K562 (cell line): ENCODE data around the gene TMEM239. TPM values are rescaled to one million over a fixed set of nuclear protein-coding genes. Genes with fewer than 3 reads are reported as not detected.

Experiments
- ATAC-seq: fragments of 200-7000 bp; cut with Tn5 transposase; 3 replicates; pipeline ENCODE4 v1.9.1; 2020; ENCODE audit warnings: moderate library complexity
- BruUV-seq: library from RNA; stranded (reverse); fragments of 400-500 nt; replicated peaks from 2 replicates; lab custom pipeline; 2021; lab: Mats Ljungman, UMichigan
- CTCF ChIA-PET: fragments of 300-600 bp; formaldehyde crosslinking; extraction: SDS; loops from one replicate; lab custom pipeline; 2021; ENCODE audit warnings: low intra/inter-chr PET ratio; lab: Yijun Ruan, JAX
- POLR2A ChIA-PET: fragments of 300-600, 350-650 bp; sonication (Branson Sonifier 250); formaldehyde crosslinking; extraction: SDS; loops from one replicate; lab custom pipeline; 2021; ENCODE audit warnings: antibody characterized with exemption, inconsistent platforms; lab: Yijun Ruan, JAX
- DNase-seq, 4 experiments: peaks; one replicate each; pipeline versions ENCODE4 v3.0.0 to v3.0.0-alpha.2; 2011 to 2018; ENCODE audit warnings: low spot score in 3 of 4, mixed read lengths in 3 of 4; ENCODE audit errors: extremely low read depth in 1 of 4
- FAIRE-seq: peaks from 2 replicates; lab custom pipeline; 2011; peaks lifted over from hg19 to GRCh38; lab: Jason Lieb, UNC
- H2AFZ ChIP-seq: 2 replicates; pipeline ENCODE4 v1.6.0; 2011; ENCODE audit warnings: low read depth, low read length, control low read depth, inconsistent platforms
- H3K27ac ChIP-seq: fragments of 200-600 bp; 3 replicates; pipeline ENCODE4 v1.8.0; 2011; ENCODE audit warnings: low read depth, mild to moderate bottlenecking, control low read depth, inconsistent platforms, low read length, moderate library complexity, mixed read lengths; ENCODE audit errors: extremely low read depth
- H3K27me3 ChIP-seq, 2 experiments: fragments of 300-600 bp in 1 of 2; 2 replicates in 1 of 2; 3 replicates in 1 of 2; pipeline versions ENCODE4 v1.6.0 to v1.8.0; 2011; ENCODE audit warnings: inconsistent platforms in 2 of 2, low read length in 2 of 2, mild to moderate bottlenecking in 1 of 2, mixed read lengths in 1 of 2, moderate library complexity in 1 of 2; ENCODE audit not compliant: control insufficient read depth in 2 of 2, insufficient read depth in 2 of 2
- H3K36me3 ChIP-seq: fragments of 300-600 bp; 3 replicates; pipeline ENCODE4 v1.8.0; 2011; ENCODE audit warnings: mild to moderate bottlenecking, low read length, inconsistent platforms; ENCODE audit not compliant: control insufficient read depth, insufficient read depth
- H3K4me1 ChIP-seq, 2 experiments: fragments of 200-600 bp in 1 of 2; replicated peaks in 1 of 2; 2 replicates in 1 of 2; 3 replicates in 1 of 2; pipeline versions ENCODE4 v1.5.1 to v1.8.0; 2011; ENCODE audit warnings: inconsistent platforms in 2 of 2, low read length in 2 of 2, mild to moderate bottlenecking in 1 of 2, mixed read lengths in 1 of 2, moderate library complexity in 1 of 2; ENCODE audit not compliant: control insufficient read depth in 2 of 2, insufficient read depth in 2 of 2
- H3K4me2 ChIP-seq: 2 replicates; pipeline ENCODE4 v1.6.1; 2011; ENCODE audit warnings: low read length, control low read depth, inconsistent platforms, mixed read lengths; ENCODE audit not compliant: insufficient read depth
- H3K4me3 ChIP-seq: fragments of 200-600 bp; sonication (generic), shearing (Covaris generic); 2 replicates; pipeline ENCODE4 v1.5.1; 2016; ENCODE audit warnings: control low read depth, inconsistent platforms
- H3K79me2 ChIP-seq: fragments of 200-600 bp; 3 replicates; pipeline ENCODE4 v1.8.0; 2011; ENCODE audit warnings: low read length, inconsistent platforms; ENCODE audit not compliant: control insufficient read depth, insufficient read depth
- H3K9ac ChIP-seq, 2 experiments: 2 replicates each; pipeline versions ENCODE4 v1.6.0 to v1.6.1; 2011; ENCODE audit warnings: low read depth in 2 of 2, low read length in 2 of 2, control low read depth in 1 of 2, inconsistent platforms in 1 of 2, mild to moderate bottlenecking in 1 of 2, mixed read lengths in 1 of 2; ENCODE audit not compliant: insufficient read depth in 1 of 2
- H3K9me1 ChIP-seq: one replicate; pipeline ENCODE4 v1.6.0; 2011; ENCODE audit warnings: inconsistent platforms, mild to moderate bottlenecking, low read length, moderate library complexity; ENCODE audit not compliant: control insufficient read depth, insufficient read depth
- H3K9me3 ChIP-seq: replicated peaks from 2 replicates; pipeline ENCODE4 v1.5.1; 2011; ENCODE audit warnings: low read depth, low read length, inconsistent platforms; ENCODE audit not compliant: control insufficient read depth, insufficient read depth
- H4K20me1 ChIP-seq: replicated peaks from 2 replicates; pipeline ENCODE4 v1.6.1; 2011; ENCODE audit warnings: low read length, inconsistent platforms, mixed read lengths; ENCODE audit not compliant: control insufficient read depth, insufficient read depth
- NFE2L1 ChIP-seq: fragments of 450-650 bp; IDR thresholded peaks from 2 replicates; pipeline ENCODE4 v1.6.1; 2016; ENCODE audit warnings: missing genetic modification characterization, low read depth, mild to moderate bottlenecking, missing compliant biosample characterization, moderate library complexity, borderline replicate concordance
- RAD21 ChIP-seq, 2 experiments: fragments of 250-450 bp in 1 of 2; fragments of 450-650 bp in 1 of 2; sonication (Bioruptor Pico) in 1 of 2; formaldehyde crosslinking in 1 of 2; IDR thresholded peaks in 1 of 2; conservative IDR thresholded peaks in 1 of 2; 2 replicates each; pipeline versions ENCODE4 v1.4.0 to v1.8.0; 2020 to 2022; ENCODE audit warnings: mild to moderate bottlenecking in 2 of 2, moderate library complexity in 1 of 2
- SMARCA5 ChIP-seq: fragments of 450-650 bp; IDR thresholded peaks from 2 replicates; pipeline ENCODE4 v1.6.1; 2016
- SMC3 ChIP-seq: conservative IDR thresholded peaks from 2 replicates; pipeline ENCODE4 v1.6.1; 2011; ENCODE audit warnings: low read depth, low read length, improper control_type of control experiment; ENCODE audit not compliant: insufficient read depth
- SPI1 ChIP-seq: IDR thresholded peaks from 2 replicates; pipeline ENCODE4 v1.6.1; 2011; ENCODE audit warnings: low read depth, low read length, control low read depth, borderline replicate concordance
- WGBS: fragments of 100-300 bp; shearing (Covaris generic); methylation state at CpG from one replicate; pipeline ENCODE4 v1.1.6; 2016; ENCODE audit warnings: low coverage, mixed read lengths; ENCODE audit not compliant: insufficient coverage; ENCODE audit errors: missing lambda C conversion rate; 5-methylcytosine and 5-hydroxymethylcytosine counted together
- in situ Hi-C: fragments of 300-500 bp; cut with MboI; formaldehyde crosslinking; loops from 4 replicates; pipeline ENCODE4 v1.15.0; 2018; ENCODE audit warnings: inconsistent platforms, mixed read lengths
- intact Hi-C: fragments of 100-400 bp; cut with micrococcal nuclease; formaldehyde crosslinking; loops from 2 replicates; pipeline ENCODE4 v1.14.2; 2022
- polyA plus RNA-seq, 8 experiments: library from polyadenylated mRNA; depleted of rRNA in 4 of 8; stranded (reverse) in 5 of 8; unstranded in 3 of 8; fragments of >200 nt; fragmentation: Nextera tagmentation in 2 of 8; fragmentation: Illumina TruSeq in 1 of 8; extraction: Ambion mirVana in 2 of 8; extraction: Trizol in 1 of 8; gene quantifications; 2 replicates each; pipeline versions ENCODE4 v1.2.1 to v1.2.3, GENCODE V29; 2011 to 2014; ENCODE audit warnings: inconsistent platforms in 1 of 8, missing spikeins in 1 of 8
- total RNA-seq, 7 experiments: library from RNA; depleted of rRNA in 6 of 7; stranded (reverse); fragments of >200 nt in 6 of 7; fragmentation: Illumina TruSeq in 2 of 7; extraction: Trizol in 2 of 7; gene quantifications; 2 replicates each; pipeline versions ENCODE4 v1.2.1 to v1.2.3, GENCODE V29; 2011 to 2021; ENCODE audit warnings: low replicate concordance in 1 of 7
- TF ChIP-seq, protein P1 (sequence below), 3 experiments: IDR thresholded peaks in 2 of 3; conservative IDR thresholded peaks in 1 of 3; 2 replicates each; pipeline ENCODE4 v1.5.1; 2011 to 2012; ENCODE audit warnings: low read length in 3 of 3, mild to moderate bottlenecking in 3 of 3, control low read depth in 2 of 3, improper control_type of control experiment in 1 of 3, inconsistent platforms in 1 of 3, low read depth in 1 of 3, mixed read lengths in 1 of 3, moderate library complexity in 1 of 3; ENCODE audit not compliant: insufficient read depth in 2 of 3

TMEM239 gene
- total and polyA plus RNA-seq, 9 of the 15 experiments (the other 6 are each of a cell fraction or from before 2014, with no cell fraction given), result not detected

DNA sequence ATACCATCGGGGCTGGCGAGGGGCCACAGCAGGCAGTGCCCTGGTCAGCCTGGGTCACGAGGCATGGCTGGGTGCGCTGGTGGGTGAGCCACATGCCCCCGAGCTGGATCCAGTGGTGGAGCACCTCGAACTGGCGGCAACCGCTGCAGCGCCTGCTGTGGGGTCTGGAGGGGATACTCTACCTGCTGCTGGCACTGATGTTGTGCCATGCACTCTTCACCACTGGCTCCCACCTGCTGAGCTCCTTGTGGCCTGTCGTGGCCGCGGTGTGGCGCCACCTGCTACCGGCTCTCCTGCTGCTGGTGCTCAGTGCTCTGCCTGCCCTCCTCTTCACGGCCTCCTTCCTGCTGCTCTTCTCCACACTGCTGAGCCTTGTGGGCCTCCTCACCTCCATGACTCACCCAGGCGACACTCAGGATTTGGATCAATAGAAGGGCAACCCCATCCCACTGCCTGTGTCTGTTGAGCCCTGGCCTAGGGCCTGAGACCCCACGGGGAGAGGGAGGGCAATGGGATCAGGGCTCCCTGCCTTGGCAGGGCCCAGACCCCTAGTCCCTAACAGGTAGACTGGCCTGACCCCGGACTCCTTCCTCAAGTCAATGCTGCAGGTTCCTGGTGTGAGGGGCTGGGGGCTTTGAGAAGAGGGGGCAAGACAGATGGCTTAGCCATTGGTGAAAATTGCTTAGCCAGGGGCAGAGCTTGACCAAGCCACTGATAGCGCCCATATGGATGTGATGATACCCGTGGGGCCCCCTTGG, 598 bp downstream of the TMEM239 start (continued):
- TF ChIP-seq, protein P1, sequence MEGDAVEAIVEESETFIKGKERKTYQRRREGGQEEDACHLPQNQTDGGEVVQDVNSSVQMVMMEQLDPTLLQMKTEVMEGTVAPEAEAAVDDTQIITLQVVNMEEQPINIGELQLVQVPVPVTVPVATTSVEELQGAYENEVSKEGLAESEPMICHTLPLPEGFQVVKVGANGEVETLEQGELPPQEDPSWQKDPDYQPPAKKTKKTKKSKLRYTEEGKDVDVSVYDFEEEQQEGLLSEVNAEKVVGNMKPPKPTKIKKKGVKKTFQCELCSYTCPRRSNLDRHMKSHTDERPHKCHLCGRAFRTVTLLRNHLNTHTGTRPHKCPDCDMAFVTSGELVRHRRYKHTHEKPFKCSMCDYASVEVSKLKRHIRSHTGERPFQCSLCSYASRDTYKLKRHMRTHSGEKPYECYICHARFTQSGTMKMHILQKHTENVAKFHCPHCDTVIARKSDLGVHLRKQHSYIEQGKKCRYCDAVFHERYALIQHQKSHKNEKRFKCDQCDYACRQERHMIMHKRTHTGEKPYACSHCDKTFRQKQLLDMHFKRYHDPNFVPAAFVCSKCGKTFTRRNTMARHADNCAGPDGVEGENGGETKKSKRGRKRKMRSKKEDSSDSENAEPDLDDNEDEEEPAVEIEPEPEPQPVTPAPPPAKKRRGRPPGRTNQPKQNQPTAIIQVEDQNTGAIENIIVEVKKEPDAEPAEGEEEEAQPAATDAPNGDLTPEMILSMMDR (IDR thresholded peaks at IDR 0.05 in 2 of 3, conservative IDR thresholded peaks at IDR 0.05 in 1 of 3; ENCODE audit: insufficient read depth in 2 of 3, low read depth in 1 of 3, low read length in 3 of 3), result peak; percentile 46 to 59 (median 57)
- peak in 1 of 2 experiments; percentile 70; a peak in 2 of 4 replicates for TF ChIP-seq RAD21 (CRISPR knock-in tag; conservative IDR thresholded peaks at IDR 0.05 in 1 of 2, IDR thresholded peaks at IDR 0.05 in 1 of 2)
- TF ChIP-seq SMC3, result peak; percentile 40; the same call in 1 of the 2 replicates
- TF ChIP-seq, all 486 proteins: peak for 6

DNA sequence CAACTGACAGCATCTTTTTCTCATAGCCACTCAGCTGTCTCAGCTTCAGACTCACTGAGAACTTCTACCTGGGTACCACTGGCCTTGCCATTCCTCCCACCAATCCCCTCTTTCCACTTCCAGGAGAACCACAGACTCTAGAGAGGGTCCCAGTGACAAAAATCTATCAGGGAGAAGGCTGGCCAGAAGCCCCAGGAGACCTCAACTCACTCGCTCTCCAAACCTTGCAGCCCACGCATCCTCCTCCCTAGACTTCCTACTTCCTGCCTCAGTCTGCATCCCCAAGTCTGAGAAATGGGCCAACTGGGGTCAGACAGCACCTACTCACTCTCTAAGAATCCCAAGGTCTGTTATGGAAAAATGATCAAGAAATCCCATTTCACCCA, 1.2 kb downstream of the TMEM239 start:
- WGBS, result 60% methylated on average over 1 of the region's 2 CpGs
- Histone ChIP-seq H3K27ac (no peak overlapping the region), H2AFZ (no peak overlapping the region), H3K4me1 (peaks cover 14 to 37% of the 10 kb centered on the region in 2 experiments), H3K4me3 (no peak overlapping the region), H3K4me2 (no peak overlapping the region), H3K9me1 (peaks cover 3% of the 10 kb centered on the region), H3K79me2 (no peaks in the 10 kb centered on the region), H3K9me3 (no peaks in the 10 kb centered on the region), H3K27me3 (no peaks in the 10 kb centered on the region), H3K9ac (no peak overlapping the region), H3K36me3 (no peaks in the 10 kb centered on the region), H4K20me1 (no peaks in the 10 kb centered on the region)
- in situ Hi-C loops (no loop called here), intact Hi-C loops (loop anchor here (2.0 kb wide), 1 partner anchor 35 kb away; no protein-coding TSS in a partner anchor)
- no peak for FAIRE-seq
- ChIA-PET CTCF (no interaction called here), POLR2A (no interaction called here)
- ATAC-seq, result no peak
- no peak for TF ChIP-seq NFE2L1 (tag)
- no peak for TF ChIP-seq SPI1
- no peak for TF ChIP-seq SMARCA5
- BruUV-seq, result no TSS peak
- DNase-seq, result no peak
